ENCODE results near the gene CRKL. TPM values are rescaled to one million over a fixed set of nuclear protein-coding genes. Genes with fewer than 3 reads are reported as not detected.

The CRKL gene
- total and polyA plus RNA-seq, 2 donors (not counting 1 experiment from before 2014, with no cell fraction given), result 17.1 to 76.7 TPM

- TF ChIP-seq CTCF (IDR thresholded peaks at IDR 0.05), result no peak
- no peak for TF ChIP-seq EZH2 (IDR thresholded peaks at IDR 0.05; ENCODE audit: borderline replicate concordance, insufficient read depth, low read depth, low read length, poor library complexity, severe bottlenecking)
- no peak overlapping the region for H3K4me3 ChIP-seq (ENCODE audit: control extremely low read depth in 1 of 5, extremely low read depth in 1 of 5, insufficient read depth in 1 of 5, low read depth in 2 of 5, low read length in 4 of 5)
- no peak overlapping the region for H3K9ac ChIP-seq (ENCODE audit: low read length)
- no CpG with 5 or more reads among the region's 3 CpGs for WGBS (ENCODE audit: insufficient coverage)
- ChIA-PET CTCF (interaction anchor here (0.6 kb wide), 1 partner anchor 711 kb away, joined by 3 read pairs; no protein-coding TSS in a partner anchor), POLR2A (no interaction called here)
- H3K27me3 Mint-ChIP-seq, result peaks cover 4% of the 10 kb centered on the region
- DNase-seq (no peak), ATAC-seq (ENCODE audit: low read depth) (no peak)
- H3K4me2 ChIP-seq (replicated peaks; ENCODE audit: low read depth, low read length, poor library complexity, severe bottlenecking), result no peak overlapping the region
- no peaks in the 10 kb centered on the region for H3K9me3 Mint-ChIP-seq (ENCODE audit: insufficient read depth)
- H3K4me1 ChIP-seq (ENCODE audit: control insufficient read depth in 2 of 2, insufficient read depth in 2 of 2, low read length in 2 of 2), result peaks cover 15 to 17% of the 10 kb centered on the region in 2 donors
- peaks cover 4 to 46% of the 10 kb centered on the region in 2 experiments for H3K36me3 ChIP-seq (replicated peaks in 1 of 2; ENCODE audit: control extremely low read depth in 1 of 2, control insufficient read depth in 1 of 2, extremely low read depth in 1 of 2, insufficient read depth in 2 of 2, low read length in 1 of 2)
- H3K4me3 Mint-ChIP-seq, result no peak overlapping the region
- no peak overlapping the region for H3K27ac Mint-ChIP-seq
- no peak overlapping the region for H3K27ac ChIP-seq (ENCODE audit: low read length in 2 of 2)
- H3K79me2 ChIP-seq (ENCODE audit: control insufficient read depth, insufficient read depth, low read length), result peaks cover 25% of the 10 kb centered on the region
- peaks cover 0 to 16% (median 5%) of the 10 kb centered on the region in 4 experiments for H3K27me3 ChIP-seq (replicated peaks in 1 of 4; ENCODE audit: control extremely low read depth in 1 of 4, control insufficient read depth in 3 of 4, insufficient read depth in 4 of 4, low read length in 3 of 4)
- peaks cover 46% of the 10 kb centered on the region for H4K20me1 ChIP-seq (ENCODE audit: control insufficient read depth, insufficient read depth, low read length, poor library complexity, severe bottlenecking)
- peaks cover 15% of the 10 kb centered on the region for H3K4me1 Mint-ChIP-seq
- no peaks in the 10 kb centered on the region for H3K9me3 ChIP-seq (ENCODE audit: control extremely low read depth in 1 of 3, control insufficient read depth in 2 of 3, insufficient read depth in 1 of 3, low read length in 2 of 3)
- intact Hi-C loops (cut with micrococcal nuclease), result no loop called here
- no peak overlapping the region for H2AFZ ChIP-seq (ENCODE audit: insufficient read depth, low read depth, low read length, poor library complexity, severe bottlenecking)
Observed at GRCh38 chr22:20953342-20953608, 36.1 kb downstream of the CRKL start.

GRCh38 chr22:20953668-20954500 is 36.7 kb downstream of the CRKL start:
- intact Hi-C loops (cut with micrococcal nuclease), result no loop called here
- WGBS (ENCODE audit: insufficient coverage), result 94% methylated on average over 5 of the region's 8 CpGs
- peaks cover 40% of the 10 kb centered on the region for H4K20me1 ChIP-seq (ENCODE audit: control insufficient read depth, insufficient read depth, low read length, poor library complexity, severe bottlenecking)

More at GRCh38 chr22:20953668-20954500, 36.7 kb downstream of the CRKL start:
- H3K4me1 Mint-ChIP-seq, result peaks cover 16% of the 10 kb centered on the region
- no peak overlapping the region for H3K27ac ChIP-seq (ENCODE audit: low read length in 2 of 2)
- DNase-seq, result no peak
- no peak overlapping the region for H3K4me2 ChIP-seq (replicated peaks; ENCODE audit: low read depth, low read length, poor library complexity, severe bottlenecking)
- H3K9me3 Mint-ChIP-seq (ENCODE audit: insufficient read depth), result no peaks in the 10 kb centered on the region
- POLR2A ChIA-PET, result no interaction called here
- TF ChIP-seq EZH2 (IDR thresholded peaks at IDR 0.05; ENCODE audit: borderline replicate concordance, insufficient read depth, low read depth, low read length, poor library complexity, severe bottlenecking), result no peak
- no peak for TF ChIP-seq CTCF (IDR thresholded peaks at IDR 0.05)
- no peak overlapping the region for H3K4me3 ChIP-seq (ENCODE audit: control extremely low read depth in 1 of 5, extremely low read depth in 1 of 5, insufficient read depth in 1 of 5, low read depth in 2 of 5, low read length in 4 of 5)
- no peak overlapping the region for H3K27ac Mint-ChIP-seq
- peaks cover 0 to 20% (median 5%) of the 10 kb centered on the region in 4 experiments for H3K27me3 ChIP-seq (replicated peaks in 1 of 4; ENCODE audit: control extremely low read depth in 1 of 4, control insufficient read depth in 3 of 4, insufficient read depth in 4 of 4, low read length in 3 of 4)
- peaks cover 4 to 44% of the 10 kb centered on the region in 2 experiments for H3K36me3 ChIP-seq (replicated peaks in 1 of 2; ENCODE audit: control extremely low read depth in 1 of 2, control insufficient read depth in 1 of 2, extremely low read depth in 1 of 2, insufficient read depth in 2 of 2, low read length in 1 of 2)
- H3K4me3 Mint-ChIP-seq, result no peak overlapping the region
- peaks cover 16 to 18% of the 10 kb centered on the region in 2 donors for H3K4me1 ChIP-seq (ENCODE audit: control insufficient read depth in 2 of 2, insufficient read depth in 2 of 2, low read length in 2 of 2)
- no peaks in the 10 kb centered on the region for H3K9me3 ChIP-seq (ENCODE audit: control extremely low read depth in 1 of 3, control insufficient read depth in 2 of 3, insufficient read depth in 1 of 3, low read length in 2 of 3)
- CTCF ChIA-PET, result interaction anchor here (0.6 to 1.1 kb wide), 2 partner anchors 68 to 711 kb away, joined by 3 read pairs; no protein-coding TSS in a partner anchor
- peaks cover 5% of the 10 kb centered on the region for H3K27me3 Mint-ChIP-seq
- ATAC-seq (ENCODE audit: low read depth), result no peak
- H3K9ac ChIP-seq (ENCODE audit: low read length), result no peak overlapping the region
- no peak overlapping the region for H2AFZ ChIP-seq (ENCODE audit: insufficient read depth, low read depth, low read length, poor library complexity, severe bottlenecking)
- H3K79me2 ChIP-seq (ENCODE audit: control insufficient read depth, insufficient read depth, low read length), result peaks cover 19% of the 10 kb centered on the region
